Endometrium (tissue), 2 donors: ENCODE measurements around the gene LGI1.

Experiments used
- FAIRE-seq: peaks from 2 replicates; lab custom pipeline; 2012; peaks lifted over from hg19 to GRCh38; lab: Jason Lieb, UNC
- donor health status: control.
- donor health status: control.

The LGI1 gene

DNA sequence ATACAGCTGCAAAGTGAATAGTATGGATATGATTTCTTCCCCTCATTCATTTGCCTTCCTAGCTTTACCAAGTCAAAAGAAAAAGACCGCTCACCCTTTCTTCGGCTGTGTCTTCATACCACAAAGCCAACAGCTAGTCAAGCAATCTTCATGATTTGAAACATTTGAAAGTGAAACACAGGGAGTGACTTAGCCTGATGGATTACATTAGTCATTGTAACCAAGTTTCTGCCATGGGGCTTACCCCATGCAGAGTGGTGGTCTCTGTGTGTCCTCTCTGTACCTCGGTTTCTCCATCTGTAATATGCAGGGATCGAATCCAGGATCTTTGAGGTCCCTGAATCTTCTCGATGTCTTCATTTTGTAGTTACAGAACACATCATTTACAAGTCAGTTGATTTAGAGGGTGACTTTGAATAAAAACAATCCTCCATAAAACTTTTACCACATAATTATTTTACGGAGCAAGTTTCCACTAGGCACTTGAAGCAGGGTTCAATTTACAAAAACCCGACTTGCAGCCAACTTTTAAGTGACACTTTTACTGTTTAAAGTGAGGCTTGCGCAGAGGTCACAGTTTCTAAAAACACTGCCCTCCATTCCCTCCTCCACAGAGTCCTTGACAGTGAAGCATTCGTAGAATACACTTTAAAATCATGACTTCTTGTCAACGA lies 2.2 kb upstream of the LGI1 start:
- no peak for FAIRE-seq

DNA sequence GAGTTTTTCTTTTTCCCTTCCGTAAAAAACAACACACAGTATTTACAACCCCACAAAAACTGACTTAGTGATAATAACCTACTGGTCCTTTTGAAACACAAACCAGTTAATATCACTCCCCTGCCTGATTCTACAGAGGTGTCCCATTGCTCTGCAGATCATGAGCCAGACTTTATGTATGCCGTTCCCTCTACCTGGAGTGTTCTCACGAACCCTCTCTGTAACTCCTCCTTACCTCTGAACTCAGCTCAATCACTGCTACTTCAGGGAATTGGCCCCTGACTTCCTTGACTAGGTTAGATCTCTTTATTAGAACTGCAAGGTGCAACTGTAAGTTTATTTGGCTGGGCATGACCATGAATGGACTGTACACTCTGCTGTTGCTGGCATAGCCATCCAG lies 1.6 kb upstream of the LGI1 start:
- FAIRE-seq = no peak

GRCh38 chr10:93757136-93757535 lies 600 bp upstream of the LGI1 start:
- no peak for FAIRE-seq

GRCh38 chr10:93758508-93758885 lies 761 bp downstream of the LGI1 start:
- FAIRE-seq = no peak

- FAIRE-seq = no peak
These were observed 1.2 kb downstream of the LGI1 start for GRCh38 chr10:93758891-93759410.

DNA sequence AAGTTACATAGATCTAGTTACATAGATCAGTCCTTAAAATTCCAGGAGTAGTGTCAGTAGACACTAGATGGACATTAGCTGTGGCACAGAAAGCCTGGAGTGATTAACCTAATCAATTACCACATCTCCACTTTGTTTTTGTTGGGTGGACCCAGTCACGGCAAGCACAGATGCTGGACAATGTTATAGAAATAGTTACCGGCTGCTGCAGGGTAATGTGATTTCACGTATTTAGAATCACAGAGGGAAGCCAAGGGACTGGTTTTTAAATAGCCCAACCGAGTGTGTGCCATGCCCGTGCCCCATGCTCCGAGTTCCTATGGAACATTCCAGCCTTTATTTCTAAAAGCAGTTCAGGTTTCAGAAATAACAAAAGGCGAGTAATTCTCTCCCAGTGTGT lies 2.8 kb downstream of the LGI1 start:
- no peak for FAIRE-seq

- no peak for FAIRE-seq
These were observed 5.2 kb downstream of the LGI1 start for GRCh38 chr10:93762979-93763391.

DNA sequence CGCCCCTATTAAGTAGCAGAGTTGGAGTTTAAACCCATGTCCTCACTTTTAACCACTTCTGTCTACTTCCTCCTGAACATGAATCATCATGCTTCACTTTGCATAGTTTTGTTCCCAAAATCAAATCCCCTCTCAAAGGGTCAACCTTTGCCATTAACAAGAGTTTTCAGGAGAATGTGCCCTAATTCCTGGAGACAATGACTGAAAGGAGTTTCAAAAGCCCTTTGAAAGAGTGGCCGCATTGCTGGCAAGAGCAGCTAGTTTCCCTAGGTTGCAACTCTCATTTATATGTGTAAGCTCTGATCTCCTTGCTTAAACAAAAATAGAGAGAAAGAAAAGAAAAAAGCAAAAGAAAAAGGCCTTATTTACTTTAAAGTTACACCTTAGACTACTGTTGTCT lies 9.2 kb downstream of the LGI1 start:
- no peak for FAIRE-seq

- no peak for FAIRE-seq
These were observed 10.1 kb downstream of the LGI1 start for GRCh38 chr10:93767724-93768399.

GRCh38 chr10:93768892-93769291 lies 11.2 kb downstream of the LGI1 start:
- FAIRE-seq = no peak

DNA sequence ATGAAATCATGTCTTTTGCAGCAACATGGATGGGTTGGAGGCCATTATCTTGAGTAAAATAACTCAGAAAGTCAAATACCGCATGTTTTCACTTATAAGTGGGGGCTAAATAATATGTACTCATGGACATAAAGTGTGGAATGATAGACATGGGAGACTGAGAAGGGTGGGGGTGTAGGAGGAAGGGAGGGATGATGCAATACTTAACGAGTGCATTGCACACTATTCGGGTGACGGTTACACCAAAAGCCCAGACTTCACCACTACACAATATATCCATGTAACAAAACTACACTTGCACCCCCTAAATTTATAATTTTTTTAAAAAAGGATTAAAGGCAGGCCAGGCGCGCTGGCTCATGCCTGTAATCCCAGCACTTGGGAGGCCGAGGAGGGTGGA lies 13.6 kb downstream of the LGI1 start:
- FAIRE-seq = no peak

DNA sequence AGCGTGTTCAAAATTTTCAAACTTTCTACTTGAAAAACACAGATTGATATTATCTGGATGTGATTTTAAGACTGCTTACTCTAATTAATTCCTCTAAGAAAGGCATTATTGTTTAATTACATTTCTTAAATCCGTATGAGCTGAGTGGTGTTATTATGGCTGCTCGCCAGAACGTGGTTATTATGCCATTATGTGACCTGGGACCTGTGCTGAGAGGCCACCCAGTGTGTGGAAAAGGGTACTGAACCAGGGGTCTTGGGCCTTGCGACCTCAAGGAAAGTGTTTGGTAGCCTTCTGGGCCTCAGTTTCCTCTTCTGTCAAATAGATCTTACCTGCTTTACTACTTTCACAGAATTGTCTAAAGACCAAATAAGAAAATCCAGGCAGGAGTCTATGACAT lies 15.4 kb downstream of the LGI1 start:
- FAIRE-seq = no peak

GRCh38 chr10:93773705-93774104 lies 16.0 kb downstream of the LGI1 start:
- no peak for FAIRE-seq

- no peak for FAIRE-seq
These were observed 17.6 kb downstream of the LGI1 start for GRCh38 chr10:93775356-93775755.

DNA sequence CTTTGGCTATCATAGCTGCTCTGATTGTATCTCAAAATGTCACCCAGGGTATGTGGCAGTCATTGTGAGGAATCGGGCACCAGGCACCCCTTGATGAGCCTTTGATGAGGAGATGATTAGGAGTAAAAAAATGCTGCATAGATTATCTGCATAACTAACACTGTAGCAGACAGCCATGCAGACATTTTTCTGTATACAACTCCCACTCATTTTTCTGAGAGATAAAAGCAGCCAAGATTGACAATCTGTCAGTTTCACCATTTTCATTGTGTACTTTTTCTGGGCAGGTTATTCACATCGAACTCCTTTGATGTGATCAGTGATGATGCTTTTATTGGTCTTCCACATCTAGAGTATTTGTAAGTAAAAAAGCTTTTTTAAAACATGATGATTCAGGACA lies 19.4 kb downstream of the LGI1 start:
- FAIRE-seq = no peak

DNA sequence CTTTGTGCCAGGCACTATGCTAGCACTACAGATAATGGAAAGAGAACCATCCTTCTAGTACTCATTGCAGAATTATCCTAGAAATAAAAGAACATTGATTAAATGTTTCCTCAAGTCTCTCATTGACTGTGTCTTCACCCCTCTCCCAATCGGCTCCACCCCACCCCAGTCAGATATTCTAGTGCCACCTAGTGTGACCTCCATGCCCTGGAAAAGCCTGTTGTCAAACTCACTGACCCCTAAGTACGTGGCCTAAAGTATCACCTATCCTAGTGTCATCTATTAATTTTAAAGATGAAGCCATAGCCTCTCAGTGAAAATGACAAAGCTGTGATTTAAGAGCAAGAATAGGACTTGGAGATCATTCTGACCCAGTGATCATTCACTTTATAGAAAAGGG lies 26.3 kb downstream of the LGI1 start:
- FAIRE-seq = no peak

GRCh38 chr10:93788413-93789208 lies 30.9 kb downstream of the LGI1 start:
- no peak for FAIRE-seq

DNA sequence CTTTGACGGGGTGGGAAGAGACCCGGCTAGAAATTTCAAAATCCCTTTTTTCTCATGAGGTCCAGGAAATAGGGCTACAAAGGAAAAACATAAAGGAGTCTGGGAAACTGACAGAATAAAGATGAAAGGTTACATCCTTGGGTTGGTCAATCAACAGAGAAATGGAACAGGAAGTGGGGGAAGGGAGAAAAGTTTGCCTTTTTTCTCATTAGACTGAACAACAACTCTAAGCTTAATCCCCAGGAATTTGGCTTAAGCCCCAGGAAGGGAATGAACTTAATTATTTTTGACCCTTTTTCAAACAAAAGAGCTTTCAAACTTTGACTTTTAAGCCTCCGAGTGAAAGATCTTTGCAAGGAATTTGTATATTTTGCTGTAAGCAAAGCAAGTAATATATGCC lies 32.7 kb downstream of the LGI1 start:
- no peak for FAIRE-seq

DNA sequence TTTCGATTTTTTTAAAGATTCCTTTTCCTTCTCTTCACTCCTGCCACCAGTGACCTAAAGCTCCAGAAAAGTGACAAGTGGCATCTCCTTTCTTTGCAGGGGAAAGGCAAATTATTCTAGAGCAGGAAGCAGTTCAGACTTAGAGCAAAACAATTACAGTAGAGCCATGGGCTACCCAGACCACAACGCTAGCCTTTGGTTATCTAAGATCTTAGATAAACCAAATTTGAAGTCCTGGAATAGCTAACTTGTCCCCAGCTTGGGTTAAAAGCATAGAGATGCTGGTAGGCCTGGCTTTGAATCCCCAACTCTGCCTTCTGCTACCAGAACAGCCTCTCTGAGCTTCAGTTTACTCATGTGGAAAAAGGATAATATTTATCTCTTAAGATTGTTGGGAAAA lies 38.4 kb downstream of the LGI1 start:
- FAIRE-seq = no peak

- FAIRE-seq = no peak
These were observed 40.1 kb downstream of the LGI1 start for GRCh38 chr10:93797825-93798224.

DNA sequence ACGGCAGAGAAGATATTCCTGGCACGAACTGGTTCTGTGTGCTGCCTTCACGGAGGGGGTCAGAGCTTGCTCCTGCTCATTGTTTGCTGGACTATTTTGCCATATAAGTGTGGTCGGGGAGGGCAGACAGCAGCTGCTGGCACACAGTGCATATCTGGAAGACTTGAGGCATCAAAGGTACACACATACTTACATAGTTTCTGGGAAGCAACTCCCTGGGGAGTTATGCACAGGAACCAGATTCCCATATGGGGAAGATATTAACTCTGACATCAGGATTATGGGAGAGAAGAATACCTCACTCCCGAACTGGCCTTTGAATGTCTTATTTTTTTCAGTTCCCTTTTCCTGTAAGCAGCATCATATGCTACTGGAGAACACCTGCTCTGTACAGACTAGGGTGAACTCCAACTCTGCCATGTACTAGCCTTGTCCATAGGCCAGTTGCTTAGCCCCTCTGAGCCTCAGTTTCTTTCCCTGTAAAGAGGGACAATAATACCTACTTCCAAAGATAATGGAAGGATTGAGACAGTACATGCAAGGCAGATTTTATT lies 41.5 kb downstream of the LGI1 start:
- FAIRE-seq = no peak

DNA sequence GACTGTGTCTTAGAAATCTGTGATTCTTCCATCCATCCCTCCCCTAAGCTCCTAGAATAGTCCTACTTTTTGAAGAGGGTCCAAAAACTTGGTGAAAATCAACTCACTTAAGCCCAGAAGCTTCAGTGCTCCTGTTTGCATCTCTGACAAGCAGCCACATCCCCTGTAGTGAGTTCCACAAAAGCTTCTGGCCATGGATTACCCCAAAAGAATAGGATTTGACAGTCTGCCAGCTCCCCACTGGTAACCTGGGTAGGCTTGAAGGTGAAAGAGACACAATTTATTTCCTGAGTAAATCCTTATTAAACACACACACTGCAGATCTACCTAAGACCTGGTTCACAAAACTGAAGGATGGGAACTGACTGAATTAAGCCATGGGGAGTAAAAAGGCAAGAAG lies 46.5 kb downstream of the LGI1 start:
- no peak for FAIRE-seq

GRCh38 chr10:93806903-93807302 lies 49.2 kb downstream of the LGI1 start:
- no peak for FAIRE-seq
